CD4-positive, alpha-beta memory T cell (primary cell): Measurements from ENCODE around the gene RAX. TPM values are rescaled to one million over a fixed set of nuclear protein-coding genes. Genes with fewer than 3 reads are reported as not detected.

Source experiments
- CTCF ChIA-PET: fragments of 350-600 bp; sonication (Branson Sonifier 250); formaldehyde crosslinking; loops from one replicate; lab custom pipeline; 2021; ENCODE audit warnings: inconsistent platforms; ENCODE audit not compliant: partially characterized antibody; lab: Charles Lee
- POLR2A ChIA-PET: fragments of 350-600 bp; sonication (Branson Sonifier 250); formaldehyde crosslinking; loops from one replicate; lab custom pipeline; 2021; ENCODE audit not compliant: partially characterized antibody; lab: Charles Lee
- DNase-seq, 5 donors: peaks; one replicate each; pipeline versions ENCODE4 v3.0.0 to v3.0.0-alpha.2; 2020 to 2022; ENCODE audit warnings: mixed read lengths in 1 of 5
- H3K27ac ChIP-seq: one replicate; pipeline ENCODE4 v1.7.0; 2013; ENCODE audit warnings: low read depth, low read length
- H3K27me3 ChIP-seq: 2 replicates; pipeline ENCODE4 v1.7.0; 2013; ENCODE audit warnings: mild to moderate bottlenecking, low read length, moderate library complexity; ENCODE audit not compliant: insufficient read depth
- H3K36me3 ChIP-seq: 2 replicates; pipeline ENCODE4 v1.7.0; 2013; ENCODE audit warnings: mild to moderate bottlenecking, low read length, moderate library complexity; ENCODE audit not compliant: insufficient read depth
- H3K4me1 ChIP-seq: 2 replicates; pipeline ENCODE4 v1.7.0; 2013; ENCODE audit warnings: mild to moderate bottlenecking, low read length, moderate library complexity; ENCODE audit not compliant: insufficient read depth
- H3K4me3 ChIP-seq, 2 donors: one replicate each; pipeline ENCODE4 v1.7.0; 2013; ENCODE audit warnings: low read length in 2 of 2, mild to moderate bottlenecking in 1 of 2
- H3K9me3 ChIP-seq, 2 donors: one replicate each; pipeline ENCODE4 v1.7.0; 2013; ENCODE audit warnings: low read length in 2 of 2, control low read depth in 1 of 2; ENCODE audit not compliant: control insufficient read depth in 1 of 2
- H3K27ac Mint-ChIP-seq, 7 donors: one replicate each; pipeline ENCODE4 v1.8.0; 2020 to 2021; ENCODE audit warnings: mixed read lengths in 7 of 7, mild to moderate bottlenecking in 6 of 7, inconsistent platforms in 3 of 7, moderate library complexity in 3 of 7
- H3K27me3 Mint-ChIP-seq, 2 donors: one replicate each; pipeline ENCODE4 v1.8.0; 2020 to 2021; ENCODE audit warnings: mixed read lengths in 2 of 2
- H3K36me3 Mint-ChIP-seq, 2 donors: one replicate each; pipeline ENCODE4 v1.8.0; 2020 to 2021; ENCODE audit warnings: mixed read lengths in 2 of 2, inconsistent platforms in 1 of 2, mild to moderate bottlenecking in 1 of 2
- H3K4me1 Mint-ChIP-seq, 4 donors: one replicate each; pipeline ENCODE4 v1.8.0; 2020 to 2021; ENCODE audit warnings: mixed read lengths in 4 of 4, mild to moderate bottlenecking in 1 of 4
- H3K4me3 Mint-ChIP-seq, 8 donors: one replicate each; pipeline ENCODE4 v1.8.0; 2020 to 2021; ENCODE audit warnings: mixed read lengths in 8 of 8, mild to moderate bottlenecking in 7 of 8, moderate library complexity in 6 of 8, inconsistent platforms in 3 of 8
- H3K9me3 Mint-ChIP-seq, 8 donors: one replicate each; pipeline ENCODE4 v1.8.0; 2020 to 2021; ENCODE audit warnings: mixed read lengths in 8 of 8, mild to moderate bottlenecking in 5 of 8, inconsistent platforms in 3 of 8, moderate library complexity in 1 of 8
- intact Hi-C: fragments of 100-400 bp; cut with micrococcal nuclease; formaldehyde crosslinking; loops from one replicate; pipeline ENCODE4 v1.15.1; 2023
- polyA plus RNA-seq, 2 donors: library from polyadenylated mRNA; unstranded; fragments of 300-500 nt; fragmentation: Illumina TruSeq; gene quantifications; one replicate each; pipeline ENCODE4 v1.2.3, GENCODE V29; 2021
- total RNA-seq, 2 experiments: library from RNA; stranded (reverse); gene quantifications; one replicate each; pipeline ENCODE4 v1.2.3, GENCODE V29; 2021

RAX gene
- total and polyA plus RNA-seq, 4 experiments from 2014 or later: not detected

- Histone ChIP-seq H3K36me3 (no peaks in the 10 kb centered on the region), H3K4me1 (no peaks in the 10 kb centered on the region), H3K27me3 (no peaks in the 10 kb centered on the region), H3K4me3 (no peak overlapping the region), H3K27ac (no peak overlapping the region), H3K9me3 (no peaks in the 10 kb centered on the region)
- no peaks in the 10 kb centered on the region for H3K36me3 Mint-ChIP-seq
- peaks cover 0 to 6% (median 0%) of the 10 kb centered on the region in 8 donors for H3K9me3 Mint-ChIP-seq
- POLR2A ChIA-PET: no interaction called here
- H3K4me3 Mint-ChIP-seq: no peak overlapping the region
- intact Hi-C loops: no loop called here
- H3K27me3 Mint-ChIP-seq: peaks cover 32 to 40% of the 10 kb centered on the region in 2 donors
- no peak overlapping the region for H3K27ac Mint-ChIP-seq
- no peak for DNase-seq
- CTCF ChIA-PET: no interaction called here
- no peaks in the 10 kb centered on the region for H3K4me1 Mint-ChIP-seq
These were observed 13.1 kb upstream of the RAX start for GRCh38 chr18:59286341-59286740.

DNA sequence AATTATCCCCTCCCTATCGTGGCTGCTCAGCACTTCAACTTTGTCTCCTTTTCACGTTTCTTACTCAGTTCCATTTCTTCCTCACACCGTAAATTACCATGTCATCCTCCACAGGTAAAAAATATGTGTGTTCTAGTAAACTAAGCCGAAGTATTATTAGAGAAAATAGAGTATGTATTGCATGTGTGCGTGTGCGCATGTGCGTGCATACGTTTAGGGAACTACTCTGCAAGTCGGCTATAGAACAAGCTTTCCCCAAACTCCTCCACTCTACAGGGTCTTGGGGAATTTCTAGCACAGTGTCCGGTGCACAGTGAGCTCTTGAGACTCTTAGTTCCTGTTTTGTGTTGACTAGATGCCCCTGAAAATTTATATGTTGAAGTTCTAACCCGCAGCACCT lies 9.1 kb upstream of the RAX start:
- Mint-ChIP-seq H3K4me3 (no peak overlapping the region), H3K27ac (no peak overlapping the region), H3K36me3 (no peaks in the 10 kb centered on the region), H3K9me3 (peaks cover 0 to 2% (median 0%) of the 10 kb centered on the region in 8 donors), H3K27me3 (peaks cover 37% of the 10 kb centered on the region in 2 donors), H3K4me1 (no peaks in the 10 kb centered on the region)
- no peaks in the 10 kb centered on the region for H3K9me3 ChIP-seq
- H3K27me3 ChIP-seq: no peaks in the 10 kb centered on the region
- ChIA-PET POLR2A (no interaction called here), CTCF (no interaction called here)
- no peak overlapping the region for H3K27ac ChIP-seq
- intact Hi-C loops: no loop called here
- H3K4me1 ChIP-seq: no peaks in the 10 kb centered on the region
- no peak overlapping the region for H3K4me3 ChIP-seq
- no peaks in the 10 kb centered on the region for H3K36me3 ChIP-seq
- DNase-seq: no peak

DNA sequence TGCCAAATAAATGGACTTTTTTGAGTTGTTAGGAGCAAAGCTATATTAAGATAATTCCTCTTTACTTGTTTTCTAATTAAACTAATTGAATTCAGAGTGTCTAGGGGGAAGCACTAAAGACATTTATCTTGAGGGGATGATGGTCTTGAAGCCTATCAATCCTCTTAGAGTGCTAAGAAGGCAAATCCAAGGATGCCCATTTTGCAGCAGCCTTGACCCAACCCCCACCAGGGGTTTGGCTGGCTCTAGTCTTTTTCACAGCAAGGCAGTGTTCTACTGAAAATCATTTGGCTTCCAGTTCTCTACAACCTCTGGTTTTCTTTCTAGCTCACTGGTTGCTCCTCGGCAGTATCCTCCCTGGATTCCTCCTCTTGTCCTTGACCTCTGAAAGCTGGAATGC lies 6.5 kb upstream of the RAX start:
- H3K36me3 ChIP-seq: no peaks in the 10 kb centered on the region
- intact Hi-C loops: no loop called here
- no peak for DNase-seq
- CTCF ChIA-PET: no interaction called here
- no peak overlapping the region for H3K4me3 ChIP-seq
- Mint-ChIP-seq H3K27ac (no peak overlapping the region), H3K4me3 (no peak overlapping the region), H3K36me3 (no peaks in the 10 kb centered on the region), H3K27me3 (peaks cover 44 to 48% of the 10 kb centered on the region in 2 donors), H3K9me3 (peaks cover 0 to 3% (median 0%) of the 10 kb centered on the region in 8 donors), H3K4me1 (peaks cover 0 to under 1% (median under 1%) of the 10 kb centered on the region in 4 donors)
- no peaks in the 10 kb centered on the region for H3K4me1 ChIP-seq
- no peak overlapping the region for H3K27ac ChIP-seq
- POLR2A ChIA-PET: no interaction called here
- H3K27me3 ChIP-seq: peaks cover 10% of the 10 kb centered on the region
- H3K9me3 ChIP-seq: no peaks in the 10 kb centered on the region

GRCh38 chr18:59279193-59279592 lies 5.9 kb upstream of the RAX start:
- Mint-ChIP-seq H3K4me1 (peaks cover 0 to 6% (median 3%) of the 10 kb centered on the region in 4 donors), H3K9me3 (peaks cover 0 to 3% (median 0%) of the 10 kb centered on the region in 8 donors), H3K27me3 (peaks cover 45 to 50% of the 10 kb centered on the region in 2 donors), H3K4me3 (no peak overlapping the region), H3K27ac (no peak overlapping the region), H3K36me3 (no peaks in the 10 kb centered on the region)
- intact Hi-C loops: no loop called here
- POLR2A ChIA-PET: no interaction called here
- H3K4me3 ChIP-seq: no peak overlapping the region
- no peak overlapping the region for H3K27ac ChIP-seq
- peaks cover 16% of the 10 kb centered on the region for H3K27me3 ChIP-seq
- no peaks in the 10 kb centered on the region for H3K4me1 ChIP-seq
- no peak for DNase-seq
- H3K36me3 ChIP-seq: no peaks in the 10 kb centered on the region
- no peaks in the 10 kb centered on the region for H3K9me3 ChIP-seq
- CTCF ChIA-PET: interaction anchor here (1.9 kb wide), 1 partner anchor 123 kb away, joined by 5 read pairs; no protein-coding TSS in a partner anchor

DNA sequence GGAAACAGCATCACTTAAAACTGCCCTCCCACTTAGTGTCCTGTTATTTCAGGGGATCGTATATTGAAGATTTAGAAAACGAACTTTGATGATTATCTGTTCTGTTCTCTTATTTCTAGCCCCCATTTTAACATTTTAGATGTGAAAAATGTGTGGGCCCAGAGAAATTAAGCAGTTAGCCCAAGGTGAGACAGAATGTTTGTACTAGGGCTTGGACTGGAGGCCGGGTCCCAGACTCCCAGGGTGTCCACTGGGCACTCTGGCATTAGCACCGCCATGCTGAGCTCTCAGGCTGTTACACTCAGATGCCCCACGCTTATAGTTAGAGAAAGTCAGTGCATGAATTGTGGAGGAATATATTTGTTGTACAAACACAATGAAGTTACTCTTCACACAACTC lies 5.5 kb upstream of the RAX start:
- ChIA-PET CTCF (interaction anchor here (1.9 kb wide), 1 partner anchor 124 kb away, joined by 5 read pairs; no protein-coding TSS in a partner anchor), POLR2A (no interaction called here)
- Mint-ChIP-seq H3K27ac (no peak overlapping the region), H3K4me1 (peaks cover 0 to 10% (median 4%) of the 10 kb centered on the region in 4 donors), H3K9me3 (peaks cover 0 to 3% (median 0%) of the 10 kb centered on the region in 8 donors), H3K36me3 (no peaks in the 10 kb centered on the region), H3K27me3 (peaks cover 47 to 51% of the 10 kb centered on the region in 2 donors), H3K4me3 (no peak overlapping the region)
- Histone ChIP-seq H3K4me1 (peaks cover under 1% of the 10 kb centered on the region), H3K27me3 (peaks cover 18% of the 10 kb centered on the region), H3K27ac (no peak overlapping the region), H3K4me3 (no peak overlapping the region), H3K9me3 (no peaks in the 10 kb centered on the region), H3K36me3 (no peaks in the 10 kb centered on the region)
- intact Hi-C loops: no loop called here
- DNase-seq: no peak

DNA sequence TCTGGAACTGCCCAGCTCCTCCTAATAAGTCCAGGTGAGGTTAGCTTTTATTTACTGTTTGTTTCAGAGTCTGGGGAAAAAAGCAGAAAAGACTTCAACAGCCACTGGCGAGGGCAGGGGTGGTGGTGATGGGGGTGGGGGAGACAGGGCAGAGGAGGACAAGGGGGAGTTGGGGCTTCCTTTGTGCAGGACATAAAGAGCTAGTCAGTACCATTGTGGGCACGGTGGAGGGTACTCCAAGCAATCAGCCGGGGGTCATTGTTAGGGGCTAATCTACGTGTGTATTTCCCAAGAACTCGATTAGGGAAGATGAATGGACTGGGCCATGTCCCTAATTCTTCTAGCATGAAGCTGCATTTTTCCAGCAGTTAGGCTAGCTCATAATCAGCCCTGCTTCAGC lies 2.8 kb upstream of the RAX start:
- POLR2A ChIA-PET: no interaction called here
- no peaks in the 10 kb centered on the region for H3K9me3 ChIP-seq
- peaks cover 18% of the 10 kb centered on the region for H3K4me1 ChIP-seq
- no peak overlapping the region for H3K4me3 Mint-ChIP-seq
- no peak overlapping the region for H3K27ac Mint-ChIP-seq
- H3K27ac ChIP-seq: no peak overlapping the region
- no peak for DNase-seq
- no peaks in the 10 kb centered on the region for H3K36me3 ChIP-seq
- peaks cover 1 to 20% (median 13%) of the 10 kb centered on the region in 4 donors for H3K4me1 Mint-ChIP-seq
- no peaks in the 10 kb centered on the region for H3K36me3 Mint-ChIP-seq
- H3K27me3 Mint-ChIP-seq: peaks cover 43 to 53% of the 10 kb centered on the region in 2 donors
- no peak overlapping the region for H3K4me3 ChIP-seq
- H3K27me3 ChIP-seq: peaks cover 30% of the 10 kb centered on the region
- H3K9me3 Mint-ChIP-seq: peaks cover 0 to 3% (median 0%) of the 10 kb centered on the region in 8 donors
- intact Hi-C loops: no loop called here
- CTCF ChIA-PET: no interaction called here

GRCh38 chr18:59275406-59275949 lies 2.2 kb upstream of the RAX start:
- peaks cover 35% of the 10 kb centered on the region for H3K27me3 ChIP-seq
- peaks cover 0 to 3% (median 0%) of the 10 kb centered on the region in 8 donors for H3K9me3 Mint-ChIP-seq
- intact Hi-C loops: no loop called here

More at GRCh38 chr18:59275406-59275949, 2.2 kb upstream of the RAX start:
- no peak for DNase-seq
- Histone ChIP-seq H3K27ac (no peak overlapping the region), H3K36me3 (no peaks in the 10 kb centered on the region), H3K9me3 (no peaks in the 10 kb centered on the region), H3K4me1 (peaks cover 18% of the 10 kb centered on the region), H3K4me3 (no peak overlapping the region)
- CTCF ChIA-PET: no interaction called here
- Mint-ChIP-seq H3K27me3 (peaks cover 46 to 57% of the 10 kb centered on the region in 2 donors), H3K36me3 (no peaks in the 10 kb centered on the region), H3K4me3 (no peak overlapping the region), H3K4me1 (peaks cover 1 to 26% (median 13%) of the 10 kb centered on the region in 4 donors), H3K27ac (no peak overlapping the region)
- POLR2A ChIA-PET: no interaction called here
